ENCODE measurements around the gene LRRC42. TPM values are rescaled to one million over a fixed set of nuclear protein-coding genes. Genes with fewer than 3 reads are reported as not detected.
"Not testable (repeated sequence)": the region's sequence is repeated elsewhere in the genome, so short reads cannot be mapped to it uniquely, and the experiment has no call there.

Gene LRRC42
- total and polyA plus RNA-seq, 7 donors = 15.2 to 25.4 (median 19.6) TPM

DNA sequence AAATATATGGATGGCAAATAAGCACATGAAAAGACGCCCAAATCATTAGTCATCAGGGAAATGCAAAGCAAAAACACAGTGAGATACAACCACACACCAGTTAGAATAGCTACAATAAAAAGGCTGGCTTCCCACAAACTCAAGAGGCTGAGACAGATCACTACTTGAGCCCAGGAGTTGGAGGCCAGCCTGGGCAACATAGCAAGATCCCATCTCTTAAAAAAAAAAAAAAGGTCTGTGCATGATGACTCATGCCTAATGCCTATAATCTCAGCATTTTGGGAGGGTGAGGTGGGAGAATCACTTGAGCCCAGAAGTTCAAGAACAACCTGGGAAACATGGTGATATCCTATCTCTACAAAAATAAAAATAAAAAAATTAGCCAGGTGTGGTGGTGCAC lies 52.1 kb downstream of the LRRC42 start:
- H3K9me3 ChIP-seq = no peaks in the 10 kb centered on the region
- no peak for DNase-seq
- H3K36me3 ChIP-seq = no peaks in the 10 kb centered on the region
- TF ChIP-seq EP300 (IDR thresholded peaks at IDR 0.05) (no peak), POLR2AphosphoS5 (IDR thresholded peaks at IDR 0.05) (no peak), POLR2A (IDR thresholded peaks at IDR 0.05) (no peak)
- TF ChIP-seq, protein P1, sequence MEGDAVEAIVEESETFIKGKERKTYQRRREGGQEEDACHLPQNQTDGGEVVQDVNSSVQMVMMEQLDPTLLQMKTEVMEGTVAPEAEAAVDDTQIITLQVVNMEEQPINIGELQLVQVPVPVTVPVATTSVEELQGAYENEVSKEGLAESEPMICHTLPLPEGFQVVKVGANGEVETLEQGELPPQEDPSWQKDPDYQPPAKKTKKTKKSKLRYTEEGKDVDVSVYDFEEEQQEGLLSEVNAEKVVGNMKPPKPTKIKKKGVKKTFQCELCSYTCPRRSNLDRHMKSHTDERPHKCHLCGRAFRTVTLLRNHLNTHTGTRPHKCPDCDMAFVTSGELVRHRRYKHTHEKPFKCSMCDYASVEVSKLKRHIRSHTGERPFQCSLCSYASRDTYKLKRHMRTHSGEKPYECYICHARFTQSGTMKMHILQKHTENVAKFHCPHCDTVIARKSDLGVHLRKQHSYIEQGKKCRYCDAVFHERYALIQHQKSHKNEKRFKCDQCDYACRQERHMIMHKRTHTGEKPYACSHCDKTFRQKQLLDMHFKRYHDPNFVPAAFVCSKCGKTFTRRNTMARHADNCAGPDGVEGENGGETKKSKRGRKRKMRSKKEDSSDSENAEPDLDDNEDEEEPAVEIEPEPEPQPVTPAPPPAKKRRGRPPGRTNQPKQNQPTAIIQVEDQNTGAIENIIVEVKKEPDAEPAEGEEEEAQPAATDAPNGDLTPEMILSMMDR (IDR thresholded peaks at IDR 0.05) = no peak
- no peak overlapping the region for H3K27ac ChIP-seq
- intact Hi-C loops (cut with DNase I) = no loop called here
- 88 to 90% methylated on average over 1 of the region's 1 CpG for WGBS, 2 donors
- no peaks in the 10 kb centered on the region for H3K27me3 ChIP-seq
- H3K4me1 ChIP-seq = no peaks in the 10 kb centered on the region
- no peak overlapping the region for H3K4me3 ChIP-seq

DNA sequence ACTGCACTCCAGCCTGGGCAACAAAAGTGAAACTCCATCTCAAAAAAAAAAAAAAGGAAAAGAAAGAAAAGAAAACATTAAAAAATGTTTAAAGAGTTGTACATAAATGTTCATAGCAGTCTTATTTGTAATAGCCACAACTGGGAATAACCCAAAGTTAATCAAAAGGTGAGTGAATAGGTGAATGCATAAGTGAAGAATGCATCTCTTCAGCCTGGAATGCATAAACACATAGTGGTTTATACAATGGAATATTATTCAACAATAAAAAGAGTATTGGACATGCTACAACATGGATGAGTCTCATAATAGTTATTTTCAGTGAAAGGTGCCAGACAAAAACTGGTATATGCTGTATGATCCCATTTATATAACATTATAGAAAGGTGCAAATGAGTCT lies 53.8 kb downstream of the LRRC42 start:
- Histone ChIP-seq H3K36me3 (no peaks in the 10 kb centered on the region), H3K4me3 (no peak overlapping the region), H3K9me3 (no peaks in the 10 kb centered on the region), H3K27ac (no peak overlapping the region), H3K4me1 (no peaks in the 10 kb centered on the region), H3K27me3 (no peaks in the 10 kb centered on the region)
- TF ChIP-seq POLR2AphosphoS5 (IDR thresholded peaks at IDR 0.05) = no peak
- TF ChIP-seq, protein P1 (IDR thresholded peaks at IDR 0.05) = no peak
- no peak for TF ChIP-seq EP300 (IDR thresholded peaks at IDR 0.05)
- no peak for TF ChIP-seq POLR2A (IDR thresholded peaks at IDR 0.05)
- intact Hi-C loops (cut with DNase I) = no loop called here
- no peak for DNase-seq

DNA sequence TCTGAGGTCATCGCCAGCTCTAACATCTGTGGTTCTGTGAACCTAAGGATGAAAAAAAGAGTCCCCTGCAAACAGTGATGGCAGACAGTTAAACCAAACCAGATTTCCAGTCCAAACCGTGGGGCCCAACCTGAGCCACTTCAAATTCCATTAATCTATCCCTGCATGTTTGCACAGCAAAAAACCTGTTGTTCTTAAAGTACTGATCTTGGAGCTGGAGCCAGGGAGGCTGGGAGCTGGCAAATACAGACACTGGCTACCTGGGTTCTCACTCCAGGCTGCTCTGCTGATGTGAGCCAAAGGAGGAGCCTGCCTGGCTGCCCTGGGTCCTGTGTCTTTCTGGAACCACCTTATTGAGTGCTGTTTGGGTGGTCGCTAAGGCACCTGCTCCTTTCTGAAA lies 55.4 kb downstream of the LRRC42 start:
- no peaks in the 10 kb centered on the region for H3K4me1 ChIP-seq
- 42 to 62% methylated on average over 3 of the region's 3 CpGs for WGBS, 2 donors
- no peak overlapping the region for H3K4me3 ChIP-seq
- no peaks in the 10 kb centered on the region for H3K9me3 ChIP-seq
- no peaks in the 10 kb centered on the region for H3K36me3 ChIP-seq
- no peak overlapping the region for H3K27ac ChIP-seq
- DNase-seq = no peak
- intact Hi-C loops (cut with DNase I) = no loop called here
- H3K27me3 ChIP-seq = no peaks in the 10 kb centered on the region
- TF ChIP-seq POLR2AphosphoS5 (IDR thresholded peaks at IDR 0.05) = no peak

DNA sequence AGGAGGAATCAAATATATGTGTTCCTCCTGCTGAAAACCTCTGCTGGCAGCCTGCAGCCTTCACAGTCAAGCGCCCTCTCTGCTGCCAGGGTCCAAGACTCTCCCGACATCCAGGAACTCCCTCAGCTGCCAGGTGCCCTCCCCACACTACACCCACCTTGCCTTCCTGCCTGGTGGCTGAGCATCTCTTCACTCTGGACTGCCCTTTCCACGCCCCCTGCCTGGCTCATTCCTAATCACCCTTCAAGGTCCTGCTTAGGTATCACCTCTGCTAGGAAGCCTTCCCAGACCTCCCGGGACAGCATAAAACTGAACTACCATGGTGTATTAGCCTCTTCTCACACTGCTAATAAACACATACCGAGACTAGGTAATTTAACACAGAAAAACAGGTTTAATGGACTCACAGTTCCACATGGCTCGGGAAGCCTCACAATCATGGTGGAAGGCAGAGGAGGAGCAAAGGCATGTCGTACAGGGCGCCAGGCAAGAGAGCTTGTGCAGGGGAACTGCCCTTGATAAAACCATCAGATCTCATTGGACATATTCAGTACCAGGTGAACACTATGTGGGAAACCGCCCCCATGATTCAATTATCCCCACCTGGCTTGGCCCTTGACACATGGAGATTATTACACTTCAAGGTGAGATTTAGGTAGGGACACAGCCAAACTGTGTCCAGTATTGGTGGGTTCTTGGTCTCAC lies 56.5 kb downstream of the LRRC42 start:
- intact Hi-C loops (cut with DNase I) = no loop called here
- TF ChIP-seq, protein P1 (IDR thresholded peaks at IDR 0.05) = no peak
- TF ChIP-seq EP300 (IDR thresholded peaks at IDR 0.05) = no peak
- no peak for TF ChIP-seq POLR2A (IDR thresholded peaks at IDR 0.05)
- TF ChIP-seq POLR2AphosphoS5 (IDR thresholded peaks at IDR 0.05) = no peak
- H3K27me3 ChIP-seq = no peaks in the 10 kb centered on the region
- H3K27ac ChIP-seq = no peak overlapping the region
- no peaks in the 10 kb centered on the region for H3K36me3 ChIP-seq
- H3K4me1 ChIP-seq = no peaks in the 10 kb centered on the region
- 59 to 87% methylated on average over 9 of the region's 9 CpGs for WGBS, 2 donors
- DNase-seq = no peak
- H3K4me3 ChIP-seq = no peak overlapping the region
- H3K9me3 ChIP-seq = no peaks in the 10 kb centered on the region

DNA sequence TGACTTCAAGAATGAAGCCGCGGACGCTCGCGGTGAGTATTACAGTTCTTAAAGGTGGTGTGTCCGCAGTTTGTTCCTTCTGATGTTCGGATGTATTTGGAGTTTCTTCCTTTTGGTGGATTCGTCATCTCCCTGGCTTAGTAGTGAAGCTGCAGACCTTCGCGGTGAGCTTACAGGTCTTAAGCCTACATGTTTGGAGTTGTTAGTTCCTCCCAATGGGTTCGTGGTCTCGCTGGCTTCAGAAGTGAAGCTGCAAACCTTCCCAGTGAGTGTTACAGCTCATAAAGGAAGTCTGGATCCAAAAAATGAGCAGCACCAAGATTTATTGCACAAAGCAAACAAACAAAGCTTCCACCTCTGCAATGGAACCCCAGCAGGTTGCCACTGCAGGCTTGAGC lies 57.1 kb downstream of the LRRC42 start:
- no peaks in the 10 kb centered on the region for H3K36me3 ChIP-seq
- 87 to 96% methylated on average over 12 of the region's 12 CpGs for WGBS, 2 donors
- no peak overlapping the region for H3K4me3 ChIP-seq
- H3K27ac ChIP-seq = no peak overlapping the region
- no peaks in the 10 kb centered on the region for H3K27me3 ChIP-seq
- DNase-seq = no peak
- no peaks in the 10 kb centered on the region for H3K4me1 ChIP-seq
- TF ChIP-seq EP300 (IDR thresholded peaks at IDR 0.05) (no peak), POLR2AphosphoS5 (IDR thresholded peaks at IDR 0.05) (no peak), POLR2A (IDR thresholded peaks at IDR 0.05) (no peak)
- TF ChIP-seq, protein P1 (IDR thresholded peaks at IDR 0.05) = no peak
- no peaks in the 10 kb centered on the region for H3K9me3 ChIP-seq
- intact Hi-C loops (cut with DNase I) = no loop called here

DNA sequence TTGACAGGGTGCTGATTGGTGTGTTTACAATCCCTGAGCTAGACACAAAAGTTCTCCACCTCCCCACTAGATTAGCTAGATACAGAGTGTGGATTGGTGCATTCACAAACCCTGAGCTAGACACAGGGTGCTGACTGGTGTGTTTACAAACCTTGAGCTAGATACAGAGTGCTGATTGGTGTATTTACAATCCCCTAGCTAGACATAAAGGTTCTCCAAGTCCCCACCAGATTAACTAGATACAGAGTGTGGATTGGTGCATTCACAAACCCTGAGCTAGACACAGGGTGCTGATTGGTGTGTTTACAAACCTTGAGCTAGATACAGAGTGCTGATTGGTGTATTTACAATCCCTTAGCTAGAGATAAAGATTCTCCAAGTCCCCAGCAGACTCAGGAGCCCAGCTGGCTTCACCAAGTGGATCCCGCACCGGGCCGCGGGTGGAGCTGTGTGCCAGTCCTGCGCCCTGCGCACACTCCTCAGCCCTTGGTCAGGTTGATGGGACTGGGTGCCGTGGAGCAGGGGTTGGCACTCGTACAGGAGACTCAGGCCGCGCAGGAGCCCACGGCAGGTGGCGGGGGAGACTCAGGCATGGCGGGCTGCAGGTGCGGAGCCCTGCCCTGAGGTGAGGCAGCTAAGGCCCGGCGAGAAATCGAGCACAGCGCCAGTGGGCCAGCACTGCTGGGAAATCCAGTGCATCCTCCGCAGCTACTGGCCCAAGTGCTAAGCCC lies 57.8 kb downstream of the LRRC42 start:
- H3K36me3 ChIP-seq; intact Hi-C loops (cut with DNase I); H3K4me3 ChIP-seq; H3K9me3 ChIP-seq; H3K4me1 ChIP-seq; DNase-seq; H3K27ac ChIP-seq; H3K27me3 ChIP-seq: not testable (repeated sequence)
- 92 to 99% methylated on average over 19 of the region's 19 CpGs for WGBS, 2 donors

All from sigmoid colon (tissue), 7 donors.